G401 (cell line): ENCODE data around the gene CSNK2A3. TPM values are rescaled to one million over a fixed set of nuclear protein-coding genes. Genes with fewer than 3 reads are reported as not detected.

Experiments
- DNase-seq: peaks from one replicate; pipeline ENCODE4 v3.0.0-alpha.2; 2015; ENCODE audit warnings: low spot score
- in situ Hi-C: cut with HindIII; loops from 2 replicates; pipeline ENCODE4 v1.10.0; 2016; ENCODE audit warnings: low sequenced_read_pairs, mixed read lengths
- total RNA-seq: library from RNA; depleted of rRNA; stranded (reverse); fragments of >200 nt; shearing (Covaris generic); gene quantifications from 2 replicates; pipeline ENCODE4 v1.2.3, GENCODE V29; 2014

Gene CSNK2A3
- total RNA-seq, 1 experiment from 2014 or later: 8.6 TPM

DNA sequence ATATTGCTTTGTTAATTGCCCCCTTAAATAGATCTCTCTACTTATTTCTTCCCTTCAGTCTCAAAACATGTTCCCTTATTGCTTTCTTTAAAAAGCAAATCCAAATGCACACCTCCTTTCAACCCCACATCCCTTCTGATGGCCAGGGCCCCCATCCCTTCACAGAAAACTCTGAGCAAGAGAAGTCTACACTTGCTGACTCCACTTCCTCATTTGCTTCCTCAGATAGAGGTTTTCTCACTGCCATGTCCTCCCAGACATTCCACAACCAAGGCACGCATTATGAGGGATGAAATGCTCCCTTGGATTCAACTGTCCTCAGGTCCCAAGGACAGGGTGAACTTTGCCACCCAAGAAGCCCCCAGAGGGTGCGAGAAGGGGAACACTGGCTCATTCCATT, 43.1 kb downstream of the CSNK2A3 start:
- in situ Hi-C loops: no loop called here
- DNase-seq: no peak

DNA sequence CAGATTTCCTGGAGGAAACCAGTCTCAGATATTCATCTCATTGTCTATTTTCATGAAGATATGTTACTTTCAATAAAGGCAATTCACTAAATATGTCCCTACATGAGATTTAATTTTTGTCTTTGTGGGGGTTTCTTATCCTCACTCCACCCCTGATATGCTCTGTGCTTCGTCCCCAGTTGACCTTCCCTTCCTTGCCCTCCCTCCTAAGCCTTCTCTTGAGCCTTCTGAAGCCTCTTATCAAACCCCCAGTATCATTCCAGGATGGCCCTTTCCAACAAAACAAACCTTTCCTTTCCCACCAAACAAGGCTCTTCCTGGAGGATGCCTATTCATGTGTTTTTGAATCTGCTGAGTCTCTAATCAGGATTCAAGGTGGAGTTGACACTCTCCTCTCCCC, 44.8 kb downstream of the CSNK2A3 start:
- in situ Hi-C loops: no loop called here
- DNase-seq: no peak

DNA sequence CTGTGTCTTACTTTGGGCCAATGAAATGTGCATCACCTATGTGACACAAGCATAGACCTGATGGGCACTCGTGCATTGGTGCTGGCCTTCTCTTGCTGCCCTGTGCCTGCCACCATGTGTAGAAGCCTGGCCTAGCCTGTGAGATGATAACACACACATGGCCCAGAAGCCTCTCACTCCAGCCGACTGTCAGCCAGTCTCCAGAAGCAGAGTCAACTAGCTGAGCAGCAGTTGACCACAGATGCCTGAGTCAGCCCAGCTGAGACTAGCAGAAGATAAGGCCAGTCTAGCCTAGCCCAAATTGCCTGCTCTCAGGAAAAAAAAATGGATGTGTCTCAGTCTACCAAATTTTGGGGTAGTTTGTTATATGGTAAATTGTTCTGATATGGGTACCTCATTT, 46.2 kb downstream of the CSNK2A3 start:
- DNase-seq: no peak
- in situ Hi-C loops: no loop called here

DNA sequence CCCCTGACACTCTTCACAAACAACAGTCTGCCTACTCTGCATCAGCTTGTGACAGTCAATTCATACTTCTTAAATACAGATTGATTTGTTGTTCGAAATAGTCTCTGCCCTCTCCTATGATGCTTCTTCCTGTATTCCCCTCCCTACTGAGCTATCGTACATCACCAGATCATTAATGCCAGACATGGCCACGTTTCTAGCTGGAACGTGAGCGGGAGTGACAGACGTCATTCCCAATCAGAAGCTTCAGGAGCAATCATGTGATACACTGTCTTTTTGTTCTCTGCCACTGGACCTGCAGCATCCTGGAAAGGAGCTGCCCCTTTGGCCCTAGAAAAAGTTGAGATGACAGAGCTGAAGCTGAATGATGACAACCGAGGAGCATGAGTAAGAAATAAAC, 48.5 kb downstream of the CSNK2A3 start:
- no peak for DNase-seq
- in situ Hi-C loops: no loop called here

DNA sequence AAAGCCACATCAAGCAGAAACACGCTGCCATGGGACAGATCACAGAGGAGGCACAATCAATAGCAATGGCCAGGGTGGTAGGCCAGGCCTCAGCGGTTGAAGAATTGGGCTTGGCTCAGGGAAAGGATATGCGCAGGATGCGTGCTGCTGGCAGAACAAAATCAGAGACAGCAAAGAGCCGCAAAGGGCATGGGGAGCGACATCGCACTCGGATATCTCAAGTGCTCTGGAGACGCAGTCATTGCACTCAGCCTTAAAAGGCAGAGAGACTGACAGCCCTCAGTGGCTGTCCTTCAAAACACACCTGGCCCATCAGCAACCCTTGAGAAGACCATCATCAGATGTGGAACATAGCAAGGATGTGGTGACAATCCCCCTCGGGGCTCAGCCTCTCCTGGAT, 50.5 kb downstream of the CSNK2A3 start:
- in situ Hi-C loops: no loop called here
- no peak for DNase-seq
